ENCODE results near the gene PRDM16. TPM values are rescaled to one million over a fixed set of nuclear protein-coding genes. Genes with fewer than 3 reads are reported as not detected.

Gene PRDM16
- total and polyA plus RNA-seq, 2 of the 8 experiments (the other 6 are each of a cell fraction or from before 2014, with no cell fraction given) = 0.39 to 0.43 TPM

DNA sequence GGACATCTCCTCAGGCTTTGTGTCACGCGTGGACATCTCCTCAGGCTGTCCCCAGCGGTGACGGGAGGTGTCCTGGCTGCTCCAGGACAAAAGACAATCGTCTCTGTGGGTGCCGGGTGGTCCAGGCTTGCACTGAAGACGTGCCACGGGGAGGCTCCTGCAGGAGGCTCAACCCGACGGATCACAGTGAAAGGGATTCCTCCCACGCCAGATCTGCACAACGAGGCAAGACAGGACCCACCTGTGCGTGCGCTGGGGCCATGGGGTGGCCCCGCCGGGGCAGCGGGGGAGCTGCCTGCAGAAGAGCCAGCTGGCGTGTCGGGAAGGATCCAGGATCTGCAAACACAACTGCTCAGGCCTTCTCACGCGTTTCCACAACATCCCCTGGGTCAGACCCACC, 366.7 kb downstream of the PRDM16 start:
- Histone ChIP-seq H3K18ac (ENCODE audit: extremely low read depth, low read length) (no peak overlapping the region), H3K4ac (replicated peaks; ENCODE audit: insufficient read length, low read depth, low read length) (no peak overlapping the region), H3K4me3 (ENCODE audit: extremely low read depth in 1 of 4, insufficient read depth in 2 of 4, low read depth in 3 of 4, low read length in 4 of 4) (no peak overlapping the region), H3K4me1 (replicated peaks in 1 of 4; ENCODE audit: control insufficient read depth in 3 of 4, insufficient read depth in 4 of 4, low read length in 3 of 4) (peaks cover 0 to 7% (median 2%) of the 10 kb centered on the region in 4 experiments; a peak in 3 of 7 replicates), H3K9ac (replicated peaks in 1 of 4; ENCODE audit: extremely low read depth in 1 of 4, low read depth in 3 of 4, low read length in 3 of 4) (no peak overlapping the region), H3K27me3 (replicated peaks in 1 of 4; ENCODE audit: control insufficient read depth in 3 of 4, extremely low read depth in 1 of 4, insufficient read depth in 3 of 4, low read length in 3 of 4) (0 out of 7 replicates have a peak, but pooled peaks cover 0 to 2% (median under 1%) of the 10 kb centered on the region in 4 experiments), H4K8ac (ENCODE audit: extremely low read depth, insufficient read depth, low read length) (no peak overlapping the region), H2AK5ac (ENCODE audit: low read depth, low read length) (no peak overlapping the region), H2BK12ac (ENCODE audit: low read depth, low read length) (no peak overlapping the region), H3K4me2 (ENCODE audit: insufficient read depth in 1 of 2, low read depth in 2 of 2, low read length in 2 of 2) (no peak overlapping the region), H2AFZ (ENCODE audit: low read length) (no peak overlapping the region), H4K5ac (ENCODE audit: insufficient read length, low read depth, low read length) (no peak overlapping the region), H2BK20ac (ENCODE audit: low read length) (no peak overlapping the region), H2BK120ac (replicated peaks; ENCODE audit: low read depth, low read length) (no peak overlapping the region), H3K79me1 (ENCODE audit: low read depth, low read length) (no peaks in the 10 kb centered on the region), H3K9me3 (ENCODE audit: insufficient read depth in 2 of 2, low read depth in 1 of 2, low read length in 1 of 2) (no peaks in the 10 kb centered on the region), H3K79me2 (ENCODE audit: control insufficient read depth in 1 of 2, insufficient read depth in 2 of 2, low read length in 2 of 2) (no peaks in the 10 kb centered on the region), H3K14ac (ENCODE audit: insufficient read length) (no peak overlapping the region), H4K20me1 (replicated peaks in 1 of 2; ENCODE audit: control insufficient read depth in 1 of 2, insufficient read depth in 2 of 2, low read length in 2 of 2) (peaks cover 0 to 5% of the 10 kb centered on the region in 2 experiments), H2BK5ac (ENCODE audit: low read depth, low read length) (no peak overlapping the region), H3K23me2 (ENCODE audit: low read depth, low read length) (no peaks in the 10 kb centered on the region), H3K36me3 (ENCODE audit: control insufficient read depth in 2 of 4, insufficient read depth in 4 of 4, low read length in 3 of 4) (no peaks in the 10 kb centered on the region), H2BK15ac (ENCODE audit: low read length) (no peak overlapping the region), H3K27ac (ENCODE audit: low read depth, low read length) (no peak overlapping the region), H3K56ac (replicated peaks; ENCODE audit: insufficient read length, low read depth, low read length) (no peak overlapping the region), H4K91ac (replicated peaks; ENCODE audit: insufficient read length, low read length) (no peak overlapping the region), H3K23ac (ENCODE audit: insufficient read length) (no peak overlapping the region)
- no peak for TF ChIP-seq GABPA (IDR thresholded peaks at IDR 0.05; ENCODE audit: borderline replicate concordance, insufficient read depth, low read length)
- TF ChIP-seq ZNF274 (IDR thresholded peaks at IDR 0.05; ENCODE audit: borderline replicate concordance, extremely low read depth, low read length) = no peak
- no peak for TF ChIP-seq CBX8 (IDR thresholded peaks at IDR 0.05; ENCODE audit: borderline replicate concordance, low read depth, low read length)
- TF ChIP-seq JUND (IDR thresholded peaks at IDR 0.05; ENCODE audit: low read length) = no peak
- no peak for TF ChIP-seq RFX5 (IDR thresholded peaks at IDR 0.05; ENCODE audit: borderline replicate concordance, low read depth, low read length)
- ChIA-PET POLR2A (ENCODE audit: partially characterized antibody) (no interaction called here), CTCF (ENCODE audit: partially characterized antibody) (no interaction called here)
- DNase-seq (ENCODE audit: low read depth in 1 of 2, low spot score in 2 of 2) (no peak), FAIRE-seq (no peak)
- WGBS, 2 experiments (ENCODE audit: extremely low coverage in 1 of 2, insufficient coverage in 1 of 2, insufficient read length in 1 of 2, insufficient replicate concordance in 2 of 2, low coverage in 1 of 2, low lambda C conversion rate in 2 of 2, missing lambda C conversion rate in 1 of 2) = 89% methylated on average over 16 of the region's 21 CpGs; no CpG with 5 or more reads in 1 of the 2 experiments

Measured in H1 (cell line).